Tongue (tissue), 2 donors: ENCODE data around the gene ZNF860. TPM values are rescaled to one million over a fixed set of nuclear protein-coding genes. Genes with fewer than 3 reads are reported as not detected.
"Not testable (repeated sequence)": the region's sequence is repeated elsewhere in the genome, so short reads cannot be mapped to it uniquely, and the experiment has no call there.

Experiments used
- DNase-seq: peaks from one replicate; pipeline ENCODE4 v3.0.0-alpha.2; 2015
- total RNA-seq: library from RNA; depleted of rRNA; stranded (reverse); fragments of >200 nt; gene quantifications from one replicate; pipeline ENCODE4 v1.2.3, GENCODE V29; 2014

The ZNF860 gene
- total RNA-seq, 1 donor from 2014 or later = 1.9 TPM

GRCh38 chr3:31962801-31963205, 18.7 kb upstream of the ZNF860 start:
- no peak for DNase-seq

DNA sequence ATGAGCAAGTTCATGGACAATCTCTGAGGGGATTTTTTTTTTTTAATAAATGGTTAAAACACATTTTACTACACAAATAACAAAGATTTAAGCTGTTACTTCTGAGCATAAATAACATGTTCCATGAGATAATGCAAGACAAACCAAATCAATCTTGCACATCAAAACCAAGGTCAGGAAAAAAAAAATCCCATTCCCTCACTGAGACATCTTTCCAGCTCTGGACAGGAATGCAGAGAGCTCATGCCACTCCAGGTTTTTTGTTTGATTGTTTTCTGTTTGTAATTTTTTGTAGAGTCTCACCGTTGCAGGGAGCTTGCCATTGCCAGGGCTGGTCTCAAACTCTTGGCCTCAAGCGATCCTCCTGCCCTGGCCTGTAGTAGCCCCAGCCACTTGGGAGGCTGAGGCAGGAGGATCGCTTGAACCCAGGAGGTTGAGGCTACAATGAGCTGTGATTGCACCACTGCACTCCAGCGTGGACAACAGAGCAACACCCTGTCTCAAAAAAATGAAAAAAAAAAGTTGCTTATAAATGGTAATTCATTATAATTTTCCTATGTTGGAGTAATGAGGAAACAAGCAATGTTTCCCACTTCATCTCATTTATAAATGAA, 14.5 kb upstream of the ZNF860 start:
- DNase-seq = no peak

DNA sequence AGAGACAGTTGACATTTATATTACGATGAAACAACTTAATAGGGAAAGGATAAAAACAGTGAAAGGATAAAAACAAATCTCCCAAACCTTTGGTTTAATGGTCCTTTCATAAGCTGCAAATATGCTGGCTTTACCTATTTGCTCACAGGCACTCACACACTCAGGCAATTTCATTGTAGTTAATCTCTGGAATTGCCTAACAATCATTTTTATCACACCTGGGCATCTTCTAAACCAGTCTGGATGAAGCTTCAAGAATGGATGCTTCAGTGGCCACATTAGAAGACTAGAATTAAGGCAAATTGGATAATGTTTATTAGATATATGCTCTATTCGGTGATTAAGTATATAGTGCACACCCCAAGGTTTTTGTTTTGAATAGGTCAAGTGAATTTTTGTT, 14.0 kb upstream of the ZNF860 start:
- DNase-seq = no peak

GRCh38 chr3:31968369-31968926, 13.1 kb upstream of the ZNF860 start:
- peak; percentile 32 for DNase-seq

DNA sequence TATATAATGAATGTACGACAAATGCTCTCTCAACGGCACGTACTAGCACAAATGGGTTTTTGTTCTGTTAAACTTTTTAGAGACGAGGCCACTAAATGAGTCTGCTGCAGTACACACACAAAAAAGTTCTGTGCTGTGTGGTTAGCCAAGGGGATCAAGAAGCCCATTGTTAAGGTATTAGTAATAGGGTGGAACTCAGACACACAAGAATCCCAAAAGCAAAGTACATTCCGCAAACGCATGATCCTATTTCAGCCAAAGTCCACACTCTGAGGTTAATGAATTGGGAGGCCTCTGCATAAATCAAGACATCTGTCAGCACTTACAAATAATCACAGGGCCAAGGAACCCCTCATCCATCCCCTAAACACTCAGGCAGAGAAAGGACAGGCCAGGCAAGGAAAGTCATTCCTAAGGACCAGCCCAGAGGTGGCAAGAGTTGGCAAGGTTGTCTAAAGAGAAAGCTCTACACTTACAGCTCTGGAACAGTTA, 12.6 kb upstream of the ZNF860 start:
- peak; percentile 81 for DNase-seq

DNA sequence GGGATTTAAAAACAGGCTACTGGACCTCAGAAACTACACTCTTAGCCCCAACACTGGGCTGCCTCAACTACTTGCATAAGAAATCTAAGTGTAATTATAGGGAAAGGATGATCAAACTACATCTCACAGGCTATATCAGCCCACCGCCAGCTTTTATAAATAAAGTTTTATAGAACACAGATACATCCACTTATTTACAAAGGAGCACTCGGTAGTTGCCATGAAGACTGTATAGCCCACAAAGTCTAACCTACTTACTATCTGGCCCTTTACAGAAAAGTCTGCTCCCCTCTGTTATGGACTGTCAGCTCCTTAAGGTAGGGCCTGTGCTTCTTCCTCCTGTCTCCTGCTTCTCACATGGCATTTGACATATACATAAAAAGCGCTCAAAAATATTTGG, 9.9 kb upstream of the ZNF860 start:
- DNase-seq = no peak

DNA sequence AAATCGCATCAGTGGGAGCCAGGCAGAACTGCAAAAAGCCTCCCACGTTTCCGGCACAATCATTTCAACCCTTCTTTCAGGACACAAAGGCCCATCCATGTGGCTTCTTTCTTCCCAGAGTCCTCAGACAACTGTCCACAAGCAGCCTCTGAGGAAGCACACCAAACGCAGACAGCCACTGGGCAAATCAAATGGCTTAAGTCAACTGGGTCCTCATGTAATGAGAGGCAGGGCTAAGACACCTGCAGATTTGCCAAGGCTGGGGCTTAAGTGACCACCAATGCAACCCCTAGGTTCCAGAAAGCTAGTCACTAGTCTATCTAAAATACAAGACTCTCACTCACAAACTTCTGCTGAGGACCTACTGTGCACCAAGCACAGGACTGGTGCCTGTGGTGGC, 8.5 kb upstream of the ZNF860 start:
- DNase-seq = no peak

DNA sequence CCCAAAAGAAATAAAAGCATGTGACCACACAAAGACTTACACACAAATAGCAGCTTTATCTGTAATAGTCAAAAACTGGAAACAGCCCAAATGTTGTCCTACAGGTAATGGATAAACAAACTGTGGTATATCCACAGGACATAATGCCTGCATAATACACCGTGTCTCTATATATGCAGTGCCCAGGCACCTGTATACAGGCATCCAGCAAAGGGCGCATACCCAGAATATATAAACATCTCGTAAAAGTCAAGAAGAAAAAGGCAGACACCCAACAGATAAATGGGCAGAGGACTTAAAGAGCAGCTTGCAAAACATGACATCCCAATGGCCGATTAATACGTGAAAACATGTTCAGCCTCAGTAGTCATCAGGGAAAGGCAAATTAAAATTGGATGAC, 7.7 kb upstream of the ZNF860 start:
- DNase-seq = no peak

DNA sequence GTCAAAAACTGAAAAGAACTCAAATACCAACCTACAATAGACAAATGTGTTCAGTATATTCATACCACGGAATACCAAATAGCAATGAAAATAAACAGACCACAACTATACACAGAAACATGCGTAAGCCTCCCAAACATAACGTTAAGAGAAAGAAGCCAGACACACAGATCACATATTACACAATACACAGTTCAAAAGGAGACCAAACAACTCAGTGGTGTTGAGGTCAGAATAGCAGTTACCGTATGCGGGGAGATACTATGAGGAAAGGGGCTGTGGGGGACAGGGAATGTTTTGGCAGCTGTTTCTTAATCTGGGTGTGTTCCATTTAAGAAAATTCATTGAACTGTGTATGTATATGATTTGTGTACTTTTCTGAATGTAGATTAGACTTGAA, 7.1 kb upstream of the ZNF860 start:
- peak; percentile 51 for DNase-seq

- peak; percentile 71 for DNase-seq
These were observed 6.6 kb upstream of the ZNF860 start for GRCh38 chr3:31974964-31975363.

- no peak for DNase-seq
These were observed 5.2 kb upstream of the ZNF860 start for GRCh38 chr3:31976302-31976701.

DNA sequence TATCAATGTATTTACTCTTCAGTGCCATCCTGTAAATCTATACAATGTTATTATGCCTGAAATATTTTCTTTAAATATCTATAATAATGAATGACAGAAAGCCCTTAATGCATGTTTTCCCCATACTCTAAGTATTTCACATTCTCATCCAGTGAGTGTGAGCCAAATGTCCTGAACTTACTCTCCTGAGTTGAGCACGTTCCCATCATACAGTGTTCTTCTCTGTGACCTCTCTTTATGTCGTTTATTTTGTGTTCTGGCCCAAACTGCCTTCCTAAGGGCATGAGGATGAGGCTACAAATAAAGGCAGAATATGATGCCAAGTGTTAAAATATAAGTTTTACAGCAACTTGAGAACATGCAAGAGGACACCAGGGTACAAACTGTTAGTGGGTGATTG, 3.8 kb upstream of the ZNF860 start:
- no peak for DNase-seq

DNA sequence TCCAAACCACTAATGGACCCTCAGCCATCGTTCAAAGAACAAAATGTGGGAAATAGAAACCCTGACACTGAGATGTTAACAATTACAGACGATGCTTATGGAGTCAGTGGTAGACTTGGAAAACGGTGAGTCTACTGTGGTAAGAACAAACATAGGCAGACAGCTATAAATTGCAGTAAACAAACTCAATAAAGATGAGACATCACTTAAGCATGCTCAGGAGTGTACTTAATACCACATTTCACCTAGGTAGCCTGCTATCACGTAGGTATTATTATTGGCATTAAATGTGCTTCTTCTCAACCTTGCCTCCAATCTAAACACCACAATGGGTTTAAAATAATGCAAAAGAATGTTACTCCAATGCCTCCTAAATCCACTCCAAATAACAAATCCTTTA, 3.0 kb upstream of the ZNF860 start:
- DNase-seq = no peak

- DNase-seq = no peak
These were observed 2.4 kb upstream of the ZNF860 start for GRCh38 chr3:31979001-31979697.

- peak; percentile 62 for DNase-seq
These were observed 882 bp upstream of the ZNF860 start for GRCh38 chr3:31980530-31981205.

- no peak for DNase-seq
These were observed 2.8 kb downstream of the ZNF860 start for GRCh38 chr3:31984321-31984720.

GRCh38 chr3:31985831-31986230, 4.3 kb downstream of the ZNF860 start:
- no peak for DNase-seq

DNA sequence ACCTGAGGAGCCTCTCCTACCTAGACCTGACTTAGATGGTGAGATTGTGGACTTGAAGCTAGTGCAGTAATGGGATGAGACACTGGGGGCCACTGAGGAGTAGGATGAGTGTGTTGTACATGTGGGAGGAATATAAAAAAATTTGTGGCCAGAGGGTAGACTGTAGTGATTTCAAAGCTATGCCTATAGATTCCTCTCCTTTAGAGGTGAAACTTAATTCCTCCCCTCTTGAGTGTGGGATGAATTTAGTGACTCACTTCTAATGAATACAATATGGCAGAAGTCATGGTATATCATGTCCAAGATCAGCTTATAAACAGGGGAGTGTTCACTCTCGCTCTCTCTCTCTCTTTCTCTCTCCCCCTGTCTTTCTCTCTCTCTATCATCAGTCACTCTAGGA, 6.7 kb downstream of the ZNF860 start:
- DNase-seq = no peak

DNA sequence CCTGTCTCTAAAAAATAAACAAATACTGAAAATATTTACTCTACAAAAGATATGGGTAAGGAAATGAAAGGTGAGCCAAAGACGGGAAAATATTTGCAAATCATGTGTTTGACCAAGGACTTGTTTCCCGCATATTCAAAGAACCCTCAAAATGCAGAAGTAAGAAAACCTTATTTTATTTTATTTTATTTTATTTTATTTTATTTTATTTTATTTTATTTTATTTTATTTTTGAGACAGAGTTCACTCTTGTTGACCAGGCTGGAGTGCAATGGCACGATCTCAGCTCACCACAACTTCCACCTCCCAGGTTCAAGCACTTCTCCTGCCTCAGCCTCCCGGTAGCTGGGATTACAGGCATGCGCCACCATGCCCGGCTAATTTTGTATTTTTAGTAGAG, 11.4 kb downstream of the ZNF860 start:
- not testable (repeated sequence) for DNase-seq

GRCh38 chr3:31993843-31994242, 12.3 kb downstream of the ZNF860 start:
- DNase-seq = no peak

- not testable (repeated sequence) for DNase-seq
These were observed 13.5 kb downstream of the ZNF860 start for GRCh38 chr3:31995026-31995425.

- no peak for DNase-seq
These were observed 14.6 kb downstream of the ZNF860 start for GRCh38 chr3:31996195-31996594.

GRCh38 chr3:31997500-31997899, 15.9 kb downstream of the ZNF860 start:
- DNase-seq = no peak
